IPS-20b (cell line): ENCODE data around the gene MAP7D3.

ENCODE experiments used
- H3K27ac ChIP-seq: one replicate; pipeline ENCODE4 v1.5.1; 2013; ENCODE audit warnings: low read length
- H3K27me3 ChIP-seq: 2 replicates; pipeline ENCODE4 v1.6.1; 2013; ENCODE audit warnings: mild to moderate bottlenecking, low read length, inconsistent platforms; ENCODE audit not compliant: insufficient read depth
- H3K36me3 ChIP-seq: 2 replicates; pipeline ENCODE4 v1.6.1; 2013; ENCODE audit warnings: low read depth, mild to moderate bottlenecking, inconsistent platforms, low read length, moderate library complexity; ENCODE audit not compliant: insufficient read depth
- H3K4me1 ChIP-seq: 2 replicates; pipeline ENCODE4 v1.6.1; 2013; ENCODE audit warnings: mild to moderate bottlenecking, control low read depth, inconsistent platforms, low read length, moderate library complexity; ENCODE audit not compliant: insufficient read depth
- H3K4me3 ChIP-seq: 2 replicates; pipeline ENCODE4 v1.5.1; 2013; ENCODE audit warnings: mild to moderate bottlenecking, low read length, inconsistent platforms
- H3K9ac ChIP-seq: 2 replicates; pipeline ENCODE4 v1.6.1; 2013; ENCODE audit warnings: low read depth, mild to moderate bottlenecking, inconsistent platforms, low read length, moderate library complexity
- H3K9me3 ChIP-seq: 2 replicates; pipeline ENCODE4 v1.6.1; 2013; ENCODE audit warnings: mild to moderate bottlenecking, low read depth, low read length, inconsistent platforms; ENCODE audit not compliant: insufficient read depth

MAP7D3 gene

GRCh38 chrX:136192135-136192534 lies 59.1 kb downstream of the MAP7D3 start:
- Histone ChIP-seq H3K27me3 (no peaks in the 10 kb centered on the region), H3K9me3 (no peaks in the 10 kb centered on the region), H3K4me1 (no peaks in the 10 kb centered on the region), H3K36me3 (no peaks in the 10 kb centered on the region), H3K4me3 (no peak overlapping the region), H3K9ac (no peak overlapping the region), H3K27ac (no peak overlapping the region)

GRCh38 chrX:136191171-136191570 lies 60.0 kb downstream of the MAP7D3 start:
- no peaks in the 10 kb centered on the region for H3K9me3 ChIP-seq
- H3K27me3 ChIP-seq: no peaks in the 10 kb centered on the region
- H3K9ac ChIP-seq: no peak overlapping the region
- no peaks in the 10 kb centered on the region for H3K36me3 ChIP-seq
- no peak overlapping the region for H3K4me3 ChIP-seq
- no peaks in the 10 kb centered on the region for H3K4me1 ChIP-seq
- H3K27ac ChIP-seq: no peak overlapping the region

- H3K9me3 ChIP-seq: no peaks in the 10 kb centered on the region
- no peak overlapping the region for H3K27ac ChIP-seq
- H3K27me3 ChIP-seq: no peaks in the 10 kb centered on the region
- H3K4me1 ChIP-seq: no peaks in the 10 kb centered on the region
- H3K36me3 ChIP-seq: no peaks in the 10 kb centered on the region
- H3K9ac ChIP-seq: no peak overlapping the region
- H3K4me3 ChIP-seq: no peak overlapping the region
Measured at GRCh38 chrX:136190038-136190713, 61.0 kb downstream of the MAP7D3 start.

GRCh38 chrX:136189222-136189621 lies 62.0 kb downstream of the MAP7D3 start:
- H3K4me1 ChIP-seq: no peaks in the 10 kb centered on the region
- H3K9me3 ChIP-seq: no peaks in the 10 kb centered on the region
- H3K27me3 ChIP-seq: no peaks in the 10 kb centered on the region
- no peak overlapping the region for H3K4me3 ChIP-seq
- H3K36me3 ChIP-seq: no peaks in the 10 kb centered on the region
- H3K27ac ChIP-seq: no peak overlapping the region
- no peak overlapping the region for H3K9ac ChIP-seq

GRCh38 chrX:136186023-136186413 lies 65.2 kb downstream of the MAP7D3 start:
- H3K9me3 ChIP-seq: no peaks in the 10 kb centered on the region
- H3K9ac ChIP-seq: no peak overlapping the region
- H3K36me3 ChIP-seq: no peaks in the 10 kb centered on the region
- no peaks in the 10 kb centered on the region for H3K4me1 ChIP-seq
- H3K4me3 ChIP-seq: no peak overlapping the region
- no peaks in the 10 kb centered on the region for H3K27me3 ChIP-seq
- H3K27ac ChIP-seq: no peak overlapping the region

- Histone ChIP-seq H3K27ac (no peak overlapping the region), H3K9ac (no peak overlapping the region), H3K36me3 (no peaks in the 10 kb centered on the region)
Measured at GRCh38 chrX:136185401-136186022, 65.7 kb downstream of the MAP7D3 start.

GRCh38 chrX:136183917-136184316 lies 67.3 kb downstream of the MAP7D3 start:
- Histone ChIP-seq H3K27me3 (no peaks in the 10 kb centered on the region), H3K4me3 (no peak overlapping the region), H3K9me3 (no peaks in the 10 kb centered on the region), H3K36me3 (no peaks in the 10 kb centered on the region), H3K4me1 (no peaks in the 10 kb centered on the region), H3K27ac (no peak overlapping the region), H3K9ac (no peak overlapping the region)

More at GRCh38 chrX:136185401-136186022, 65.7 kb downstream of the MAP7D3 start:
- H3K4me3 ChIP-seq: no peak overlapping the region
- H3K27me3 ChIP-seq: no peaks in the 10 kb centered on the region
- H3K9me3 ChIP-seq: no peaks in the 10 kb centered on the region
- H3K4me1 ChIP-seq: no peaks in the 10 kb centered on the region

DNA sequence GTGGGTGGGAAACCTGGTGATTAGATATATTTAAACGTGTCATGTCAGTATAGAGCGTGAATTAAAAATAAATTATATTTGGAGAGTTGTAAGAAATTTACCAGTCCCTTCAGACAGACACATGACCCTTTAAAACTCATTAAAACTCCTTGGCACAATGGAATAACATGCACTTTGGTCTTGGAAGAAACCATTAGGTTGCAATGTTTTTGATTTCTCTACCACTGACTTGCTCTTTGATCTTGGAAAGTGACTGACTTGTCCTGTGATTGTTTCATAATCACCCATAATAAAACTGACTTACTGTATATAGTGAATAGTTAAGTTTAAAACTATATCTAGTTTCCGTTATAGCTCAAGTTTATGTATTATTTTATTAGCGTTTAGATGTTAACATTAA lies 68.0 kb downstream of the MAP7D3 start:
- Histone ChIP-seq H3K36me3 (no peaks in the 10 kb centered on the region), H3K9ac (no peak overlapping the region), H3K9me3 (no peaks in the 10 kb centered on the region), H3K4me3 (no peak overlapping the region), H3K27ac (no peak overlapping the region), H3K4me1 (no peaks in the 10 kb centered on the region), H3K27me3 (no peaks in the 10 kb centered on the region)

- Histone ChIP-seq H3K27ac (no peak overlapping the region), H3K9me3 (no peaks in the 10 kb centered on the region), H3K27me3 (no peaks in the 10 kb centered on the region), H3K9ac (no peak overlapping the region), H3K4me1 (no peaks in the 10 kb centered on the region), H3K4me3 (no peak overlapping the region), H3K36me3 (no peaks in the 10 kb centered on the region)
Measured at GRCh38 chrX:136182414-136182813, 68.8 kb downstream of the MAP7D3 start.

DNA sequence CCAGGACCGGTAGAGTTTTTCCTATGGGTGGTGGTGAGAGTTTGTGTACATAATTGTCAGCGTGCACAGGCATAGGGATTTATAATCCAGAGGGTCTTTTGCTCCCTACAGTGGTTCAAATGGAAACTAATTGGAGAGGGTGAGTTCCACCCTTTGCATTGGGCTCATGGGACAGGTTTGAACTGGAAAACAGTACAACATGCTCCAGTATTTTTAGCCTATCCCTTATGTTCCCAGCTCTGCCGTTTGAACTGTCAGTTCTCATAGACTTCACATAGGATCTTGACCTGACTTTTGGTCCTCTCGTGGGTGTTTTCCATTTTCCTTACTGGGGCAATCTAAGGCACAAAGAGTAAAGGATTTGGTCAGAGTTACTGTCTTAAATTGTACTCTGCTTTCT lies 72.1 kb downstream of the MAP7D3 start:
- no peaks in the 10 kb centered on the region for H3K4me1 ChIP-seq
- no peaks in the 10 kb centered on the region for H3K27me3 ChIP-seq
- no peak overlapping the region for H3K27ac ChIP-seq
- H3K4me3 ChIP-seq: no peak overlapping the region
- no peak overlapping the region for H3K9ac ChIP-seq
- no peaks in the 10 kb centered on the region for H3K36me3 ChIP-seq
- H3K9me3 ChIP-seq: no peaks in the 10 kb centered on the region

DNA sequence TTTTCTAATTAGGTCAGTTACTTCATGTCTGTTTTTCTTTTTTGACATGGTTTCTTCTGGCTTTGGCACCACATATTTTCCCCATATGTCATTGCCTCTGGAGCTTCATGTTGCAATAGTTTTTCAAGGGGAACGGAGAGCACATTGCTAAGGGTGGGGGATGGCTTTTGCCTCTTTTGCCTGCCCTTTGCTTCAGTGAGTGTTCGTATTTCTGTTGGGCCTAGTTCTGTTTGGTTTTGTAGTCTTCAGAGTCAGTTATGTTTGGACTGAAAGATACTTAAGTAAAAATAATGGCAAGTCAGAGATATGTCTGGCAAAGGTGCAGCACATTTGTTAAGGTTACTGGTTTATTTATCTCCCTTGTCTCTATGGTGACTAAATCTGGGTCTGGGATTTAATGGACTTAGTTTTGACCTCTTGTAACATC lies 74.8 kb downstream of the MAP7D3 start:
- H3K4me1 ChIP-seq: no peaks in the 10 kb centered on the region
- H3K9ac ChIP-seq: no peak overlapping the region
- H3K36me3 ChIP-seq: no peaks in the 10 kb centered on the region
- H3K4me3 ChIP-seq: no peak overlapping the region
- H3K27ac ChIP-seq: no peak overlapping the region
- H3K9me3 ChIP-seq: no peaks in the 10 kb centered on the region
- no peaks in the 10 kb centered on the region for H3K27me3 ChIP-seq

- no peaks in the 10 kb centered on the region for H3K36me3 ChIP-seq
- H3K9me3 ChIP-seq: no peaks in the 10 kb centered on the region
- peaks cover 17% of the 10 kb centered on the region; the same call in 1 of the 2 replicates for H3K4me1 ChIP-seq
- H3K27me3 ChIP-seq: no peaks in the 10 kb centered on the region
- H3K4me3 ChIP-seq: no peak overlapping the region
- no peak overlapping the region for H3K9ac ChIP-seq
- H3K27ac ChIP-seq: no peak overlapping the region
Measured at GRCh38 chrX:136171420-136171819, 79.8 kb downstream of the MAP7D3 start.
